ENCODE measurements around the gene MPP4. TPM values are rescaled to one million over a fixed set of nuclear protein-coding genes. Genes with fewer than 3 reads are reported as not detected.

Gene MPP4
- total and polyA plus RNA-seq, 2 donors from 2014 or later = 0.19 TPM; not detected in 1

- H3K4me1 ChIP-seq (ENCODE audit: control insufficient read depth in 2 of 3, insufficient read depth in 2 of 3, low read depth in 1 of 3, low read length in 3 of 3) = no peaks in the 10 kb centered on the region
- no peak overlapping the region for H3K9ac ChIP-seq (ENCODE audit: low read length in 3 of 3)
- intact Hi-C loops (cut with DNase I) = no loop called here
- TF ChIP-seq, protein P1, sequence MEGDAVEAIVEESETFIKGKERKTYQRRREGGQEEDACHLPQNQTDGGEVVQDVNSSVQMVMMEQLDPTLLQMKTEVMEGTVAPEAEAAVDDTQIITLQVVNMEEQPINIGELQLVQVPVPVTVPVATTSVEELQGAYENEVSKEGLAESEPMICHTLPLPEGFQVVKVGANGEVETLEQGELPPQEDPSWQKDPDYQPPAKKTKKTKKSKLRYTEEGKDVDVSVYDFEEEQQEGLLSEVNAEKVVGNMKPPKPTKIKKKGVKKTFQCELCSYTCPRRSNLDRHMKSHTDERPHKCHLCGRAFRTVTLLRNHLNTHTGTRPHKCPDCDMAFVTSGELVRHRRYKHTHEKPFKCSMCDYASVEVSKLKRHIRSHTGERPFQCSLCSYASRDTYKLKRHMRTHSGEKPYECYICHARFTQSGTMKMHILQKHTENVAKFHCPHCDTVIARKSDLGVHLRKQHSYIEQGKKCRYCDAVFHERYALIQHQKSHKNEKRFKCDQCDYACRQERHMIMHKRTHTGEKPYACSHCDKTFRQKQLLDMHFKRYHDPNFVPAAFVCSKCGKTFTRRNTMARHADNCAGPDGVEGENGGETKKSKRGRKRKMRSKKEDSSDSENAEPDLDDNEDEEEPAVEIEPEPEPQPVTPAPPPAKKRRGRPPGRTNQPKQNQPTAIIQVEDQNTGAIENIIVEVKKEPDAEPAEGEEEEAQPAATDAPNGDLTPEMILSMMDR (IDR thresholded peaks at IDR 0.05; ENCODE audit: borderline replicate concordance, extremely low read depth, insufficient read depth) = no peak
- H3K9me3 ChIP-seq (ENCODE audit: control insufficient read depth in 2 of 3, insufficient read depth in 1 of 3, low read length in 3 of 3) = no peaks in the 10 kb centered on the region
- H3K27me3 ChIP-seq (ENCODE audit: control insufficient read depth, insufficient read depth, low read length) = no peaks in the 10 kb centered on the region
- H3K27ac ChIP-seq (ENCODE audit: low read depth in 2 of 2, low read length in 2 of 2) = no peak overlapping the region
- no peak overlapping the region for H3K4me3 ChIP-seq (ENCODE audit: low read length in 3 of 3)
- no peak for FAIRE-seq
- DNase-seq = no peak
- peaks cover 4 to 9% (median 8%) of the 10 kb centered on the region in 3 donors for H3K36me3 ChIP-seq (ENCODE audit: control insufficient read depth in 2 of 3, insufficient read depth in 3 of 3, low read length in 3 of 3)
Measured at GRCh38 chr2:201734111-201734510, 35.7 kb upstream of the MPP4 start.

DNA sequence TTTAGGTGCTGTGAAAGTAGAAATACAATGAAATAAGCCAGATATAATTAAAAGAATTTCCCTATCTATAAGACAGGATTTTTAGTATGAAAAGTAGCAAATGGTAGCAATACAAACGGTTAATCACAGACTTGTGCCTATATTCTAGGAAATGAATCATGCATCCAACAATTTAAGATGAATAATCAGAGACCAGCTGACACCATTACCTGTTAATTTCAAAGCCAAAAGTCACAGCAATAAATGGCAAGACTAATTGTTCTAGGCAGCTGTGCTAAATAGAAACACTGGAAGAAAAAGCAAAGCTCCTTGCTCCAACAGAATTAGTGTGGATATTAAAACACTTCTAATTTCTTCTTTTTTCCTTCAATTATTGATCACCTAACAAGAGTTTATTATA, 35.1 kb upstream of the MPP4 start:
- H3K27me3 ChIP-seq (ENCODE audit: control insufficient read depth, insufficient read depth, low read length) = no peaks in the 10 kb centered on the region
- H3K9ac ChIP-seq (ENCODE audit: low read length in 3 of 3) = no peak overlapping the region
- no peak overlapping the region for H3K4me3 ChIP-seq (ENCODE audit: low read length in 3 of 3)
- H3K27ac ChIP-seq (ENCODE audit: low read depth in 2 of 2, low read length in 2 of 2) = no peak overlapping the region
- no peaks in the 10 kb centered on the region for H3K4me1 ChIP-seq (ENCODE audit: control insufficient read depth in 2 of 3, insufficient read depth in 2 of 3, low read depth in 1 of 3, low read length in 3 of 3)
- TF ChIP-seq, protein P1 (IDR thresholded peaks at IDR 0.05; ENCODE audit: borderline replicate concordance, extremely low read depth, insufficient read depth) = no peak
- intact Hi-C loops (cut with DNase I) = no loop called here
- FAIRE-seq = no peak
- peaks cover 4 to 13% (median 7%) of the 10 kb centered on the region in 3 donors for H3K36me3 ChIP-seq (ENCODE audit: control insufficient read depth in 2 of 3, insufficient read depth in 3 of 3, low read length in 3 of 3)
- H3K9me3 ChIP-seq (ENCODE audit: control insufficient read depth in 2 of 3, insufficient read depth in 1 of 3, low read length in 3 of 3) = no peaks in the 10 kb centered on the region
- no peak for DNase-seq

DNA sequence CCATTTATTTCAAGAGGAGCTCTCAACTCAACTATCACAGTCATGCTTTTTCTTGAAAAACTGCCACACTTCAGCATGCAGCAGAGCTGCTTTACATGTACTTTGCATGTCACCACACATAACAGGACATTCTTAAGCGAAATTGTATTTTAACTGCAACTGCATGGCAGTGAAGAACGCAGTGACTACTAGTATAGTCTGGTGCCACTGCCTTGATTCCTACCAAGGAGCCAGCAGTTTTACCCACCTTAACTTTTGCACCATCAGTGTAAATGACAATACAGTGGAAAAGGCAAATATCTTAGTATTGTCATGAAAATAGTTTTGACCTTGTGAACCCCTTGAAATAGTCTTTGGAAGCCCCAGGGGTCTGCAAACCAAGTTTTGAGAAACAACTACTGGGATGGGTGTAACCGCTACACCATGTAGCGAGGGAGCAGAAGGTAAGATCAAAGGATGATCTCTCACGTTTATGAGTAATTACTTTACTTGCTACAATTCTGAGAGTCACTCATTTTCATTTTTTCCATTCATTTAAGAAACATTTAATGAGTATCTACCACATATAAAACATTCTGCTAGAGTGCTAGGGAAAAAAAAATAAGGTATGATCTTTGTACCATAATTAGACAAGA, 32.3 kb upstream of the MPP4 start:
- no peak overlapping the region for H3K27ac ChIP-seq (ENCODE audit: low read depth in 2 of 2, low read length in 2 of 2)
- DNase-seq (no peak), FAIRE-seq (no peak)
- intact Hi-C loops (cut with DNase I) = no loop called here
- no peaks in the 10 kb centered on the region for H3K27me3 ChIP-seq (ENCODE audit: control insufficient read depth, insufficient read depth, low read length)
- H3K9ac ChIP-seq (ENCODE audit: low read length in 3 of 3) = no peak overlapping the region
- peaks cover 2 to 33% (median 16%) of the 10 kb centered on the region in 3 donors for H3K36me3 ChIP-seq (ENCODE audit: control insufficient read depth in 2 of 3, insufficient read depth in 3 of 3, low read length in 3 of 3)
- H3K4me3 ChIP-seq (ENCODE audit: low read length in 3 of 3) = no peak overlapping the region
- TF ChIP-seq, protein P1 (IDR thresholded peaks at IDR 0.05; ENCODE audit: borderline replicate concordance, extremely low read depth, insufficient read depth) = no peak
- no peaks in the 10 kb centered on the region for H3K4me1 ChIP-seq (ENCODE audit: control insufficient read depth in 2 of 3, insufficient read depth in 2 of 3, low read depth in 1 of 3, low read length in 3 of 3)
- no peaks in the 10 kb centered on the region for H3K9me3 ChIP-seq (ENCODE audit: control insufficient read depth in 2 of 3, insufficient read depth in 1 of 3, low read length in 3 of 3)

All from kidney (tissue), 14 donors.